HepG2 (cell line): ENCODE measurements around the gene PPA1. TPM values are rescaled to one million over a fixed set of nuclear protein-coding genes. Genes with fewer than 3 reads are reported as not detected.
A peak's percentile ranks its signal among the peaks of the same experiment; 100 is the strongest.

Experiments
- AHDC1 ChIP-seq: sonication (generic); formaldehyde crosslinking; IDR thresholded peaks from 2 replicates; pipeline ENCODE4 v1.5.1; 2020; ENCODE audit warnings: mild to moderate bottlenecking, missing genetic modification reagents, borderline replicate concordance
- BCL6 ChIP-seq: IDR thresholded peaks from 2 replicates; pipeline ENCODE4 v1.6.1; 2016; ENCODE audit warnings: missing genetic modification reagents, missing compliant biosample characterization
- CSRNP1 ChIP-seq: sonication (generic); formaldehyde crosslinking; IDR thresholded peaks from 2 replicates; pipeline ENCODE4 v1.8.1; 2023; ENCODE audit warnings: mild to moderate bottlenecking, missing genetic modification reagents
- DPF2 ChIP-seq: sonication (generic); formaldehyde crosslinking; IDR thresholded peaks from 2 replicates; pipeline ENCODE4 v1.4.0; 2020; ENCODE audit warnings: mild to moderate bottlenecking, low read depth, missing genetic modification reagents, borderline replicate concordance
- DRAP1 ChIP-seq: IDR thresholded peaks from 2 replicates; pipeline ENCODE4 v1.6.1; 2016; ENCODE audit warnings: missing genetic modification reagents, missing compliant biosample characterization
- FOXJ3 ChIP-seq: sonication (generic); formaldehyde crosslinking; IDR thresholded peaks from 2 replicates; pipeline ENCODE4 v1.4.0; 2020; ENCODE audit warnings: missing genetic modification reagents, mild to moderate bottlenecking, borderline replicate concordance
- JUND ChIP-seq: sonication (generic); formaldehyde crosslinking; IDR thresholded peaks from 2 replicates; pipeline ENCODE4 v1.8.0; 2022; ENCODE audit warnings: mild to moderate bottlenecking, missing genetic modification reagents
- MAF1 ChIP-seq: sonication (generic); formaldehyde crosslinking; IDR thresholded peaks from 2 replicates; pipeline ENCODE4 v1.5.0; 2020; ENCODE audit warnings: missing genetic modification reagents, borderline replicate concordance
- RXRB ChIP-seq: IDR thresholded peaks from 2 replicates; pipeline ENCODE4 v1.6.1; 2016; ENCODE audit warnings: borderline replicate concordance, missing genetic modification reagents, missing compliant biosample characterization
- SNAPC2 ChIP-seq: sonication (generic); formaldehyde crosslinking; IDR thresholded peaks from 2 replicates; pipeline ENCODE4 v1.8.1; 2022; ENCODE audit warnings: mild to moderate bottlenecking, missing genetic modification reagents
- SP4 ChIP-seq: sonication (generic); formaldehyde crosslinking; IDR thresholded peaks from 2 replicates; pipeline ENCODE4 v1.8.1; 2023; ENCODE audit warnings: mild to moderate bottlenecking, missing genetic modification reagents
- TBX3 ChIP-seq: fragments of 450-650 bp; IDR thresholded peaks from 2 replicates; pipeline ENCODE4 v1.6.1; 2017; ENCODE audit warnings: antibody characterized with exemption, mild to moderate bottlenecking, inconsistent platforms, borderline replicate concordance
- ZNF18 ChIP-seq: sonication (generic); formaldehyde crosslinking; IDR thresholded peaks from 2 replicates; pipeline ENCODE4 v1.8.0; 2022; ENCODE audit warnings: mild to moderate bottlenecking, missing genetic modification reagents; ENCODE audit not compliant: insufficient replicate concordance
- ZNF512 ChIP-seq: sonication (generic); formaldehyde crosslinking; IDR thresholded peaks from 2 replicates; pipeline ENCODE4 v1.4.0; 2020; ENCODE audit warnings: mild to moderate bottlenecking, missing genetic modification reagents
- polyA plus RNA-seq, 8 experiments: library from polyadenylated mRNA; depleted of rRNA in 3 of 8; stranded (reverse) in 7 of 8; unstranded in 1 of 8; fragments of >200 nt; fragmentation: Illumina TruSeq in 4 of 8; extraction: Trizol in 4 of 8; gene quantifications; 2 replicates each; pipeline versions ENCODE4 v1.2.1 to v1.2.3, GENCODE V29; 2011 to 2016; ENCODE audit warnings: low read depth in 4 of 8, missing spikeins in 1 of 8, mixed read lengths in 1 of 8; ENCODE audit not compliant: insufficient read depth in 1 of 8
- total RNA-seq, 5 experiments: library from RNA; depleted of rRNA; stranded (reverse); fragments of >200 nt; fragmentation: Illumina TruSeq; extraction: Trizol; gene quantifications; 2 replicates each; pipeline ENCODE4 v1.2.3, GENCODE V29; 2016; ENCODE audit warnings: low read depth in 1 of 5

PPA1 gene
- total and polyA plus RNA-seq, 2 of the 13 experiments (the other 11 are each of a cell fraction or from before 2014, with no cell fraction given) = 136 to 250 TPM

GRCh38 chr10:70232155-70232858, 922 bp downstream of the PPA1 start (continued):
- TF ChIP-seq AHDC1 (CRISPR knock-in tag) (no peak), DPF2 (no peak), SP4 (0 out of 2 replicates have a peak, but pooled peaks have one; percentile 11), DRAP1 (CRISPR knock-in tag) (0 out of 2 replicates have a peak, but pooled peaks have one; percentile 23), FOXJ3 (CRISPR knock-in tag) (0 out of 2 replicates have a peak, but pooled peaks have one; percentile 40), BCL6 (CRISPR knock-in tag) (no peak), RXRB (CRISPR knock-in tag) (peak; percentile 37; the same call in 1 of the 2 replicates), MAF1 (CRISPR knock-in tag) (0 out of 2 replicates have a peak, but pooled peaks have one; percentile 45), ZNF512 (CRISPR knock-in tag) (no peak), SNAPC2 (CRISPR knock-in tag) (0 out of 2 replicates have a peak, but pooled peaks have one; percentile 26), JUND (CRISPR knock-in tag) (peak; percentile 68), TBX3 (no peak), ZNF18 (CRISPR knock-in tag) (no peak), CSRNP1 (CRISPR knock-in tag) (0 out of 2 replicates have a peak, but pooled peaks have one; percentile 26)
